ENCODE results near the gene LRRC74A. TPM values are rescaled to one million over a fixed set of nuclear protein-coding genes. Genes with fewer than 3 reads are reported as not detected.

LRRC74A gene
- total RNA-seq, 2 donors from 2014 or later: not detected

DNA sequence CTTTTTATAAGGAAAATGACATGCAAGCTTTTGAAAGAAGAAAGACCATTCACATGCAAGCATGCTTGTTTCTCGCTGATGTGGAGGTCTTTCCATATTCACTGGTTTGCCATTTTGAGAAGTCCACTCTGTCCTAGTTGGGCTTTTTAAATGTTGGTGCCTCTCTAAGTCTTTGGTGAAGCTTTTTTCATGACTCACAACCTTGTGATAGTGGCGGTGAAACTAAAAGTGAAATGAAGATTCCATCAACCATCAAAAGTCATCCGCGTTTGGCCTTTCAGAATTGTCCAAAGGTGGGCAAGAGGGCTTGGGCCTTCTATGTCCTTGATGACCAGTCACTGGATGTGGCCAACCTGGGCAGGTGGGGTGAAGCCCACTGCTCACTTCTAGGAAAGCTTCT lies 4.3 kb downstream of the LRRC74A start:
- ATAC-seq (no peak), DNase-seq (no peak)
- intact Hi-C loops (cut with DNase I): no loop called here
- TF ChIP-seq, protein P1, sequence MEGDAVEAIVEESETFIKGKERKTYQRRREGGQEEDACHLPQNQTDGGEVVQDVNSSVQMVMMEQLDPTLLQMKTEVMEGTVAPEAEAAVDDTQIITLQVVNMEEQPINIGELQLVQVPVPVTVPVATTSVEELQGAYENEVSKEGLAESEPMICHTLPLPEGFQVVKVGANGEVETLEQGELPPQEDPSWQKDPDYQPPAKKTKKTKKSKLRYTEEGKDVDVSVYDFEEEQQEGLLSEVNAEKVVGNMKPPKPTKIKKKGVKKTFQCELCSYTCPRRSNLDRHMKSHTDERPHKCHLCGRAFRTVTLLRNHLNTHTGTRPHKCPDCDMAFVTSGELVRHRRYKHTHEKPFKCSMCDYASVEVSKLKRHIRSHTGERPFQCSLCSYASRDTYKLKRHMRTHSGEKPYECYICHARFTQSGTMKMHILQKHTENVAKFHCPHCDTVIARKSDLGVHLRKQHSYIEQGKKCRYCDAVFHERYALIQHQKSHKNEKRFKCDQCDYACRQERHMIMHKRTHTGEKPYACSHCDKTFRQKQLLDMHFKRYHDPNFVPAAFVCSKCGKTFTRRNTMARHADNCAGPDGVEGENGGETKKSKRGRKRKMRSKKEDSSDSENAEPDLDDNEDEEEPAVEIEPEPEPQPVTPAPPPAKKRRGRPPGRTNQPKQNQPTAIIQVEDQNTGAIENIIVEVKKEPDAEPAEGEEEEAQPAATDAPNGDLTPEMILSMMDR (IDR thresholded peaks at IDR 0.05): no peak
- Histone ChIP-seq H3K4me3 (no peak overlapping the region), H3K36me3 (replicated peaks in 1 of 2; ENCODE audit: insufficient read depth in 1 of 2, low read depth in 2 of 2) (no peaks in the 10 kb centered on the region), H3K27ac (peak overlapping the region; percentile 88 to 95 (median 94)), H3K9me3 (no peaks in the 10 kb centered on the region), H3K4me1 (peaks cover 98% of the 10 kb centered on the region), H3K27me3 (no peaks in the 10 kb centered on the region)
- 82% methylated on average over 4 of the region's 4 CpGs for WGBS, 2 donors

DNA sequence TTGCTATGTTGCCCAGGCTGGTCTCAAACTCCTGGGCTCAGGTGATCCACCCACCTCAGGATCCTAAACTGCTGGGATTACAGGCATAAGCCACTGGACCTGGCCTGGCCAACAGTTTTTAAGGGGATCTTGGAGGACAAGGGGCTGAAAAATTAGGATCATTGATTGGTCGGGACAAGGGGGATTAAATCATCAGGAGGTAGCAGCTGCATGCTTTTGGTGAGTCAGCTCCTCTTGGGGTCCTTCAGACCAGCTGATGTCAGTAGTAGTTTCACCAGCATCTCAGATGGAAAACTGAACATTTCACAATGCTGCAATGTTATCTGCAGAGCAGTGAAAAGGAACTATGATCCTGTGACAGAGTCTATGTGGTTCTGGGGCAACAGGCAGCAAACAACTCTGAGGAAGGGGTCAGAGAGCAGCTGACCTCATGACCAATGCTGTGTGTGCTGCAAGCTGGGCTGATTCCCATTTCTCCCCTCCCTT lies 6.3 kb downstream of the LRRC74A start:
- 82 to 100% methylated on average over 1 of the region's 1 CpG for WGBS, 2 donors
- no peak overlapping the region for H3K4me3 ChIP-seq
- DNase-seq (peak in 1 of 4 donors; percentile 49), ATAC-seq (no peak)
- H3K27me3 ChIP-seq: no peaks in the 10 kb centered on the region
- H3K36me3 ChIP-seq (replicated peaks in 1 of 2; ENCODE audit: insufficient read depth in 1 of 2, low read depth in 2 of 2): no peaks in the 10 kb centered on the region
- no peak for TF ChIP-seq POLR2A (IDR thresholded peaks at IDR 0.05)
- TF ChIP-seq, protein P1 (IDR thresholded peaks at IDR 0.05): no peak
- intact Hi-C loops (cut with DNase I): no loop called here
- no peaks in the 10 kb centered on the region for H3K9me3 ChIP-seq
- H3K27ac ChIP-seq: peak overlapping the region in 3 of 4 donors; percentile 88 to 95 (median 92)
- peaks cover 91% of the 10 kb centered on the region for H3K4me1 ChIP-seq

DNA sequence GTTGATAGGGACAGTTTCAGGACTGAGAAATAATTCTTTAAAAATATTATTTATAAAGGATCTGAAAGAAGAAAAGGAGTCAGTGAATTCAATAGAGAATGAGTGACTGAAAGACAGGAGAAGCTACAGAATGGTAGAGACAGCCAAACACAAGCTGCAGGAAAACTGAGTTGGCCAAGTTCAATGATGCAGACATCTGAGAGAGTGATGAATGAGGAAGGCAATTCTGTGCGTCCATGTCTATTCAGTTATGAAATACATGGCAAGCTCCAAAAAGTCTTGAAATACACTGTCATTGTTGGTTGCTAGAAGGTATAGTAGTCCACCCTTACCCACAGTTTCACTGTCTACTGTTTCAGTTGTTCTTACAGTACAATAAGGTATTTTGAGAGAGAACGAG lies 6.8 kb downstream of the LRRC74A start:
- no peak for DNase-seq
- no peaks in the 10 kb centered on the region for H3K27me3 ChIP-seq
- peak overlapping the region in 3 of 4 donors; percentile 88 to 95 (median 92) for H3K27ac ChIP-seq
- ATAC-seq: no peak
- H3K4me1 ChIP-seq: peaks cover 91% of the 10 kb centered on the region
- no peak for TF ChIP-seq POLR2A (IDR thresholded peaks at IDR 0.05)
- TF ChIP-seq, protein P1 (IDR thresholded peaks at IDR 0.05): no peak
- no peak overlapping the region for H3K4me3 ChIP-seq
- H3K9me3 ChIP-seq: no peaks in the 10 kb centered on the region
- 56 to 79% methylated on average over 2 of the region's 2 CpGs for WGBS, 2 donors
- intact Hi-C loops (cut with DNase I): no loop called here
- no peaks in the 10 kb centered on the region for H3K36me3 ChIP-seq (replicated peaks in 1 of 2; ENCODE audit: insufficient read depth in 1 of 2, low read depth in 2 of 2)

DNA sequence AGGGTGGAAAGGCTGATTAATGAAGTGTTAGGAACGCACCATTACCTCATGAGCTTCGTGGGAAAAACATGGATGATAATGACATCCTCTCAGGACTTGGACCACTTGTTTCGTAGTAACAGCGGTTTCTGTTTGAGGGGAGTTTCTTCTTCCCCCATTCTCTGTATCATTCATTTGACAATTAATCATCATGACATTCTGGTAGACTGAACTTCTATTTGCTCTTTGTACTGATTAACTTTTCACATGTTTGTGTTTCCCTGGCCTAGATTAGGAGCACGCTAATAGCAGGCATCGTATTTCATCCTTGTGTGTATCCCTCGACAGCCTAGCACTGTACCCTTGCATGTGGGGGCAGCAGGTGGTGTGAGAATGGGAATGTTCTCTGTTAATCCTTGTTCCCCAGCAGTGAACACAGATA lies 8.0 kb downstream of the LRRC74A start:
- peak; percentile 77 for ATAC-seq
- H3K4me1 ChIP-seq: peaks cover 79% of the 10 kb centered on the region
- H3K4me3 ChIP-seq: no peak overlapping the region
- DNase-seq: peak; percentile 35 to 79 (median 60)
- WGBS, 2 donors: 9 to 10% methylated on average over 7 of the region's 7 CpGs
- TF ChIP-seq POLR2A (IDR thresholded peaks at IDR 0.05): peak in 1 of 3 donors; percentile 32
- TF ChIP-seq, protein P1 (IDR thresholded peaks at IDR 0.05): no peak
- intact Hi-C loops (cut with DNase I): no loop called here
- no peaks in the 10 kb centered on the region for H3K9me3 ChIP-seq
- no peaks in the 10 kb centered on the region for H3K36me3 ChIP-seq (replicated peaks in 1 of 2; ENCODE audit: insufficient read depth in 1 of 2, low read depth in 2 of 2)
- peak overlapping the region; percentile 61 to 95 (median 78) for H3K27ac ChIP-seq
- no peaks in the 10 kb centered on the region for H3K27me3 ChIP-seq

DNA sequence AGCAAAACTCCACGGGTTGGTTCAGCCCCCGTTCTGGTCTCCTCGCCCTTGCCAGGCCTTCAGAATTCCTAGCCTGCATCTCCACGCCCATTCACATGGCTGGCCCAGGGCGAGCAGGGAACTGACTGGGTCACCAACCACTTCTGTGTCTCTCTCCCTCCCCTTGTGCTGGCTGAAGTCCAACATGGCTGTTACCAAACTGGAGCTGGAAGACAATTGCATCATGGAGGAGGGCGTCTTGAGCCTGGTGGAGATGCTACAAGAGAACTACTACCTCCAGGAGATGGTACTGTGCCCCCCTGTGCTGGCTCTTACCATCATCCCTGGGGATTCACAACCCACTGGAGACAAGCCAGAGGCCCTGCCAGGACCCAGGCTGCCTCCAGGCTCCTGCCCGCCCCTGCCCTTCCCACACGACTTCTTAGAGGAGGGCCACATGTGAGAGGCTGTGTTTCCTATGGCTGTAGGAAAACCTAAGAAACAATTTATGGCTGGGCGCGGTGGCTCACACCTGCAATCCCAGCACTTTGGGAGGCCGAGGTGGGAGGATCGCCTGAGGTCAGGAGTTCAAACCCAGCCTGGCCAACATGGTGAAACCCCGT lies 9.9 kb downstream of the LRRC74A start:
- TF ChIP-seq POLR2A (IDR thresholded peaks at IDR 0.05): no peak
- TF ChIP-seq, protein P1 (IDR thresholded peaks at IDR 0.05): no peak
- 70 to 82% methylated on average over 12 to 13 of the region's 13 CpGs for whole genome bisulfite sequencing, 2 donors
- H3K27me3 ChIP-seq: no peaks in the 10 kb centered on the region
- peaks cover 60% of the 10 kb centered on the region for H3K4me1 ChIP-seq
- no peak for ATAC-seq
- intact Hi-C loops (cut with DNase I): no loop called here
- H3K9me3 ChIP-seq: no peaks in the 10 kb centered on the region
- peak; percentile 35 to 70 (median 61) for DNase-seq
- no peak overlapping the region for H3K4me3 ChIP-seq
- H3K36me3 ChIP-seq (replicated peaks in 1 of 2; ENCODE audit: insufficient read depth in 1 of 2, low read depth in 2 of 2): no peaks in the 10 kb centered on the region
- peak overlapping the region in 3 of 4 donors; percentile 26 to 95 (median 88) for H3K27ac ChIP-seq

Data from body of pancreas (tissue), 4 donors.